ENCODE results near the gene EPHB2. TPM values are rescaled to one million over a fixed set of nuclear protein-coding genes. Genes with fewer than 3 reads are reported as not detected.

EPHB2 gene
- total and polyA plus RNA-seq, 2 of the 4 experiments (the other 2 are of a cell fraction): 52.3 to 58.8 TPM

DNA sequence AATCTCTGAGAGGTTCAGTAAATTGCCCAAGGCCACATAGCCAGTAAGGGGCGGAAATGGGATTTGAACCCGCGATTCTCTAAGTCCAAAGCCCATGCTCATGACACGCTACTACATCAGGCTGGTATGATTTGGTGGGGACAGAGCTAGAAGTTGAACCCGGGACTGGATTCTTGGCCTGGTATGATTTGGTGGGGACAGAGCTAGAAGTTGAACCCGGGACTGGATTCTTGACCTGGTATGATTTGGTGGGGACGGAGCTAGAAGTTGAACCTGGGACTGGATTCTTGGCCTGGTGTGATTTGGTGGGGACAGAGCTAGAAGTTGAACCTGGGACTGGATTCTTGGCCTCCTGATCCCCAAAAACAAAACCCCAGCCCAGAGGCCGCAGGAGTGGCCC is 23.0 kb downstream of the EPHB2 start:
- H3K27me3 ChIP-seq (ENCODE audit: control insufficient read depth, insufficient read depth, low read length): no peaks in the 10 kb centered on the region
- H2BK120ac ChIP-seq (ENCODE audit: low read depth, low read length): no peak overlapping the region
- CTCF ChIA-PET: interaction anchor here (0.9 kb wide), 1 partner anchor 10 kb away, joined by 3 read pairs; no protein-coding TSS in a partner anchor
- no peak overlapping the region for H3K56ac ChIP-seq (ENCODE audit: extremely low read depth, insufficient read depth, low read length)
- no peak overlapping the region for H4K91ac ChIP-seq (ENCODE audit: insufficient read depth, low read depth, low read length)
- H3K4me1 ChIP-seq (ENCODE audit: control insufficient read depth, insufficient read depth, low read length): peaks cover 14% of the 10 kb centered on the region
- H3K14ac ChIP-seq (replicated peaks; ENCODE audit: low read depth, low read length): no peak overlapping the region
- H4K20me1 ChIP-seq (ENCODE audit: insufficient read depth, low read length): peaks cover 47% of the 10 kb centered on the region
- H3K4ac ChIP-seq (ENCODE audit: low read depth, low read length): no peak overlapping the region
- POLR2A ChIA-PET (ENCODE audit: unreplicated experiment): no interaction called here
- no peak overlapping the region for H2AFZ ChIP-seq (replicated peaks; ENCODE audit: low read length, poor library complexity)
- H3K27ac ChIP-seq (ENCODE audit: insufficient read depth, low read length): no peak overlapping the region
- no peak overlapping the region for H2AK5ac ChIP-seq (ENCODE audit: low read depth, low read length)
- H3K4me2 ChIP-seq (ENCODE audit: low read depth, low read length): no peak overlapping the region
- no peak overlapping the region for H3K23ac ChIP-seq (ENCODE audit: low read depth, low read length)
- in situ Hi-C loops (cut with MboI; ENCODE audit: low sequenced_read_pairs): no loop called here
- H3K4me3 ChIP-seq (ENCODE audit: insufficient read depth, low read depth, low read length): no peak overlapping the region
- H3K9me3 ChIP-seq (ENCODE audit: control insufficient read depth, insufficient read depth, low read length): no peaks in the 10 kb centered on the region
- WGBS, 2 experiments (ENCODE audit: extremely low coverage in 2 of 2, insufficient read length in 1 of 2): 100% methylated on average over 6 of the region's 8 CpGs; no CpG with 5 or more reads in 1 of the 2 experiments
- H3K9me1 ChIP-seq (ENCODE audit: insufficient read depth, low read length): peaks cover 41% of the 10 kb centered on the region
- no peak overlapping the region for H3K9ac ChIP-seq (ENCODE audit: low read depth, low read length)
- dilution Hi-C loops (cut with HindIII; ENCODE audit: low sequenced_read_pairs, unreplicated experiment): no loop called here
- no peak overlapping the region for H4K5ac ChIP-seq (ENCODE audit: low read depth, low read length)
- no peak overlapping the region for H4K8ac ChIP-seq (ENCODE audit: low read depth in 2 of 2, low read length in 2 of 2)
- H2BK5ac ChIP-seq (ENCODE audit: low read depth, low read length, poor library complexity, severe bottlenecking): no peak overlapping the region
- peaks cover 22 to 93% of the 10 kb centered on the region in 2 experiments for H3K79me1 ChIP-seq (ENCODE audit: low read depth in 1 of 2, low read length in 2 of 2)
- no TSS peak for BruUV-seq (replicated peaks)
- ATAC-seq (ENCODE audit: low read depth) (no peak), DNase-seq (no peak)
- intact Hi-C loops (cut with micrococcal nuclease): loop anchor here (2.0 kb wide), 1 partner anchor 21 kb away; no protein-coding TSS in a partner anchor
- no peak overlapping the region for H3K18ac ChIP-seq (ENCODE audit: low read depth, low read length)
- no peaks in the 10 kb centered on the region for H3K36me3 ChIP-seq (ENCODE audit: control insufficient read depth, insufficient read depth, low read length)
- H2BK20ac ChIP-seq (ENCODE audit: low read depth, low read length): no peak overlapping the region
- H2BK15ac ChIP-seq (ENCODE audit: low read depth, low read length): no peak overlapping the region
- TF ChIP-seq, protein P1, sequence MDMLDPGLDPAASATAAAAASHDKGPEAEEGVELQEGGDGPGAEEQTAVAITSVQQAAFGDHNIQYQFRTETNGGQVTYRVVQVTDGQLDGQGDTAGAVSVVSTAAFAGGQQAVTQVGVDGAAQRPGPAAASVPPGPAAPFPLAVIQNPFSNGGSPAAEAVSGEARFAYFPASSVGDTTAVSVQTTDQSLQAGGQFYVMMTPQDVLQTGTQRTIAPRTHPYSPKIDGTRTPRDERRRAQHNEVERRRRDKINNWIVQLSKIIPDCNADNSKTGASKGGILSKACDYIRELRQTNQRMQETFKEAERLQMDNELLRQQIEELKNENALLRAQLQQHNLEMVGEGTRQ (IDR thresholded peaks at IDR 0.05; ENCODE audit: low read depth, low read length): no peak
- TF ChIP-seq POLR2A (IDR thresholded peaks at IDR 0.05; ENCODE audit: low read depth, low read length) (no peak), SMC3 (IDR thresholded peaks at IDR 0.05; ENCODE audit: low read depth, low read length) (no peak)
- TF ChIP-seq, protein P2, sequence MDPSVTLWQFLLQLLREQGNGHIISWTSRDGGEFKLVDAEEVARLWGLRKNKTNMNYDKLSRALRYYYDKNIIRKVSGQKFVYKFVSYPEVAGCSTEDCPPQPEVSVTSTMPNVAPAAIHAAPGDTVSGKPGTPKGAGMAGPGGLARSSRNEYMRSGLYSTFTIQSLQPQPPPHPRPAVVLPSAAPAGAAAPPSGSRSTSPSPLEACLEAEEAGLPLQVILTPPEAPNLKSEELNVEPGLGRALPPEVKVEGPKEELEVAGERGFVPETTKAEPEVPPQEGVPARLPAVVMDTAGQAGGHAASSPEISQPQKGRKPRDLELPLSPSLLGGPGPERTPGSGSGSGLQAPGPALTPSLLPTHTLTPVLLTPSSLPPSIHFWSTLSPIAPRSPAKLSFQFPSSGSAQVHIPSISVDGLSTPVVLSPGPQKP (IDR thresholded peaks at IDR 0.05; ENCODE audit: borderline replicate concordance, low read depth, low read length): no peak
- no peak overlapping the region for H2AK9ac ChIP-seq (replicated peaks; ENCODE audit: low read depth, low read length, poor library complexity)

Measured in IMR-90 (cell line).